Activated T-cell treated with anti-CD3 and anti-CD28 coated beads, Interleukin-2, amount 50 U/mL, for 4 hours (primary cell): ENCODE measurements around the gene FHIT. TPM values are rescaled to one million over a fixed set of nuclear protein-coding genes. Genes with fewer than 3 reads are reported as not detected.

Experiments
- ATAC-seq, 2 donors: fragments of 200-7000 bp; cut with Tn5 transposase; one replicate each; pipeline ENCODE4 v1.10.0; 2021
- DNase-seq: peaks from one replicate; pipeline ENCODE4 v3.0.0-alpha.2; 2020
- H3K27me3 Mint-ChIP-seq: one replicate; pipeline ENCODE4 v1.8.0; 2021; ENCODE audit warnings: low read depth, mixed read lengths
- H3K36me3 Mint-ChIP-seq: one replicate; pipeline ENCODE4 v1.8.0; 2022; ENCODE audit warnings: mixed read lengths; ENCODE audit not compliant: insufficient read depth
- H3K4me1 Mint-ChIP-seq: one replicate; pipeline ENCODE4 v1.8.0; 2021; ENCODE audit warnings: low read depth, mixed read lengths
- H3K4me3 Mint-ChIP-seq: one replicate; pipeline ENCODE4 v1.8.0; 2021; ENCODE audit warnings: mild to moderate bottlenecking, moderate library complexity, mixed read lengths
- H3K9me3 Mint-ChIP-seq: one replicate; pipeline ENCODE4 v1.8.0; 2021; ENCODE audit warnings: mixed read lengths
- total RNA-seq, 3 donors: library from RNA; stranded (reverse); gene quantifications; one replicate each; pipeline ENCODE4 v1.2.1, GENCODE V29; 2021

FHIT gene
- total RNA-seq, 3 donors from 2014 or later, result 0.66 to 5.5 (median 2.4) TPM

DNA sequence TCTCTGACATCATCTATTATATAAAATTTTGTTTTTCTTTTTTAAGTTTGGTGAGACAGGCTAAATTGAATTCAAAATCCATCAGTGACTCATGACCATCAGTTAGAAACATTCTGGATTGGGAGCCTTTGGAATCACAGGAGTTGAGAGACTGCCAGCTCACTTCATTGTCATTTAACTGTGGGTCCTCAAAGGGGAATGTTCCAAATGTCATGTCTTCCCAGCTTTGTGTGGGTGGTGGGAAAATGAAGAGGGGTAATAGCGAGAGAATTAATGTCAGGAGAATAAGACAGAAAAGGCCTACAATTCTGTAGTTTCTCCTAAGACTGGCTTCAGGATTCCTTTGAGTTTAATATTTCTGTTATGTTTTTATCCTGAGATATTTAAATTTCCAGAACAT, 1051.9 kb downstream of the FHIT start:
- Mint-ChIP-seq H3K27me3 (no peaks in the 10 kb centered on the region), H3K36me3 (no peaks in the 10 kb centered on the region), H3K4me3 (no peak overlapping the region), H3K9me3 (no peaks in the 10 kb centered on the region), H3K4me1 (no peaks in the 10 kb centered on the region)
- DNase-seq (no peak), ATAC-seq (no peak)

DNA sequence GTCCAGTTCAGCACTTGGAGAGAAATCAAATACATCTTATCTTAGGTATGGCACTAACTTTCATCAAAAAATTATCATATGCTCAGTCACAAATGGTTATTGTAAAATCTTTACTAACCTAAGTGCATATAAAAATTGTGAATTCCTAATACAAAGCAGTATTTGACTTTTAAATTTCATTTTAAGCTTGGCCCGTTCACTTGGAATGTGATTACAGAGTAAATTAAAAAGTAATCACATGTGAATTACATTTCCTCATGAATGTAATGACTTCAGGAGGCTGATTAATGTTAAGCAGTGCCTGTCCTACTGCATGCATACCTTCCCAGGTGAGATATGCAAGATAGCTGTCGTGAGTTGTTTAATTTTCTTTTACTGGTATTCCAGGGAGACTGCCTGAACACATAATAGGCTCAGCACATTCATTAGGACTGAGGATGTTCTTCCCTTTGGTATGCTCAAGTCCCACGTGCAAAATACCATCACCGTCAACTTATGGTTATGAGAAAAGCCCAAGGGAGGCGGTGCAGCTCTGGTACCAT, 1053.0 kb downstream of the FHIT start:
- no peak overlapping the region for H3K4me3 Mint-ChIP-seq
- no peaks in the 10 kb centered on the region for H3K4me1 Mint-ChIP-seq
- no peaks in the 10 kb centered on the region for H3K36me3 Mint-ChIP-seq
- no peaks in the 10 kb centered on the region for H3K27me3 Mint-ChIP-seq
- no peaks in the 10 kb centered on the region for H3K9me3 Mint-ChIP-seq
- no peak for ATAC-seq
- DNase-seq, result no peak

GRCh38 chr3:60192297-60193114, 1058.7 kb downstream of the FHIT start:
- Mint-ChIP-seq H3K4me3 (no peak overlapping the region), H3K4me1 (peaks cover 12% of the 10 kb centered on the region), H3K9me3 (no peaks in the 10 kb centered on the region)

GRCh38 chr3:60190073-60190472, 1061.2 kb downstream of the FHIT start:
- H3K36me3 Mint-ChIP-seq, result no peaks in the 10 kb centered on the region
- peaks cover 4% of the 10 kb centered on the region for H3K27me3 Mint-ChIP-seq
- H3K9me3 Mint-ChIP-seq, result no peaks in the 10 kb centered on the region
- DNase-seq (no peak), ATAC-seq (no peak)
- no peak overlapping the region for H3K4me3 Mint-ChIP-seq
- H3K4me1 Mint-ChIP-seq, result peaks cover 12% of the 10 kb centered on the region

More at GRCh38 chr3:60192297-60193114, 1058.7 kb downstream of the FHIT start:
- Mint-ChIP-seq H3K27me3 (no peaks in the 10 kb centered on the region), H3K36me3 (no peaks in the 10 kb centered on the region)
- ATAC-seq, result peak; percentile 75 to 83
- DNase-seq, result no peak

DNA sequence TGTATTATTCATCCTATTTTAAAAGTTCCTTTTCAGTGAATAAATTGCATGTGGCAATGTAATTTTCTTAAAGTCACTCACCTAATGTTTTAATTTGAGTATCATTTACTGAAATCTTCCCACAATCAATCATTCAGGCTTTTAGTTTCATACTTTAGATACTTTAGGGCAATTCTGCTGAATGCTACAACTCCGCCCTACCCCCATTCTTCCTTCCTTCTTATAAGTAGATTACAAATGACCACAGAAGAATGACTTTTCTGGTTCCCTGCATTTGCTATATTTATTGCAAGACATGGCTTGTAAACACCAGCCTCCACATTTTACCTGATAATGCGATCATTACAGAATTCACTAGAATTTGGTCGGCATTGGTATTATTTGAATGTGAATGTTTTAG, 1061.9 kb downstream of the FHIT start:
- no peaks in the 10 kb centered on the region for H3K9me3 Mint-ChIP-seq
- H3K36me3 Mint-ChIP-seq, result no peaks in the 10 kb centered on the region
- no peak for DNase-seq
- H3K4me3 Mint-ChIP-seq, result no peak overlapping the region
- peaks cover 12% of the 10 kb centered on the region for H3K4me1 Mint-ChIP-seq
- peaks cover 4% of the 10 kb centered on the region for H3K27me3 Mint-ChIP-seq
- no peak for ATAC-seq

DNA sequence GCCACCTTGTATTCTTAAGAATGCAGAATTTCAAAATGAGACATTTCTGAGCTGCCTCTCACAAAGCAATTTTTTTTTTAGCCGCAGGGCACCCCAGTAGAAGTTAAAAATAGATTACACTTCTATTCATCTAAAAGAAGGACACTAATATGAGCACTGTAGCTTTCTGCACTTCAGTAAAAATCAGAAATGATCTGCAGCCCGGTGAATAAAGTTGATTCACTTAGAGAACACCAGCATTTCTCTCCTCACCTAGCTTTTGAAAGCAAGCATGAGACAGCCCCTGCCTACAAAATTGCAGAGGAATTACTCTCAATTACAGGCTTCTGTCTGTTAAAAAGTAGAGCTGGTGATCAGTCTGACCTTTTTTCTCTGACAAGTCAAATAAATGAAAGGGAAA, 1062.4 kb downstream of the FHIT start:
- H3K4me3 Mint-ChIP-seq, result no peak overlapping the region
- H3K36me3 Mint-ChIP-seq, result no peaks in the 10 kb centered on the region
- ATAC-seq, result no peak
- peaks cover 12% of the 10 kb centered on the region for H3K4me1 Mint-ChIP-seq
- no peak for DNase-seq
- peaks cover 4% of the 10 kb centered on the region for H3K27me3 Mint-ChIP-seq
- no peaks in the 10 kb centered on the region for H3K9me3 Mint-ChIP-seq

DNA sequence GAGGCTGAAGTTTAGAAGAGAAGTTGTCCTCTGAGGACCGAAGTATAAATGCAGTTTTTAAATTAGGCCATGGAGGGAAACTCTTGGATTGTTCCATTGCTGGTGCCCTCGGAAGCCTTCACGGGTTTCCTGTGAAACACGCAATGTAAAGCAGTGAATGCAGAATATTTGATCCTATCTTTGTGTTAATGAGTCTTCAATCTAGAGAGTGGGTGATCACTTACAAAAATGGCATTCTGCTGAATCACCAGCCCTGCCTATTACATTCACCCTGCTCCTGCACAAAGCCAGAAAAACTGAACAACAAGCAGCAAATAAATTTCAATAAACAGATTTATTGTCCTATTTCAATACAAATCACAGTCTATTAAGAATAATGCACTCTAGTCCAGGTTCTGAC, 1063.9 kb downstream of the FHIT start:
- Mint-ChIP-seq H3K27me3 (peaks cover 4% of the 10 kb centered on the region), H3K4me1 (peaks cover 5% of the 10 kb centered on the region), H3K9me3 (no peaks in the 10 kb centered on the region), H3K36me3 (no peaks in the 10 kb centered on the region), H3K4me3 (no peak overlapping the region)
- DNase-seq, result no peak
- no peak for ATAC-seq

GRCh38 chr3:60186359-60186758, 1064.9 kb downstream of the FHIT start:
- Mint-ChIP-seq H3K4me1 (peaks cover 4% of the 10 kb centered on the region), H3K27me3 (peaks cover 4% of the 10 kb centered on the region), H3K36me3 (no peaks in the 10 kb centered on the region), H3K4me3 (no peak overlapping the region), H3K9me3 (no peaks in the 10 kb centered on the region)
- ATAC-seq (no peak), DNase-seq (no peak)

GRCh38 chr3:60185161-60185560, 1066.1 kb downstream of the FHIT start:
- peaks cover 4% of the 10 kb centered on the region for H3K27me3 Mint-ChIP-seq
- H3K4me1 Mint-ChIP-seq, result peaks cover 4% of the 10 kb centered on the region
- no peaks in the 10 kb centered on the region for H3K9me3 Mint-ChIP-seq
- ATAC-seq (no peak), DNase-seq (no peak)
- no peaks in the 10 kb centered on the region for H3K36me3 Mint-ChIP-seq
- no peak overlapping the region for H3K4me3 Mint-ChIP-seq

GRCh38 chr3:60182697-60183096, 1068.6 kb downstream of the FHIT start:
- Mint-ChIP-seq H3K4me1 (no peaks in the 10 kb centered on the region), H3K9me3 (no peaks in the 10 kb centered on the region)

DNA sequence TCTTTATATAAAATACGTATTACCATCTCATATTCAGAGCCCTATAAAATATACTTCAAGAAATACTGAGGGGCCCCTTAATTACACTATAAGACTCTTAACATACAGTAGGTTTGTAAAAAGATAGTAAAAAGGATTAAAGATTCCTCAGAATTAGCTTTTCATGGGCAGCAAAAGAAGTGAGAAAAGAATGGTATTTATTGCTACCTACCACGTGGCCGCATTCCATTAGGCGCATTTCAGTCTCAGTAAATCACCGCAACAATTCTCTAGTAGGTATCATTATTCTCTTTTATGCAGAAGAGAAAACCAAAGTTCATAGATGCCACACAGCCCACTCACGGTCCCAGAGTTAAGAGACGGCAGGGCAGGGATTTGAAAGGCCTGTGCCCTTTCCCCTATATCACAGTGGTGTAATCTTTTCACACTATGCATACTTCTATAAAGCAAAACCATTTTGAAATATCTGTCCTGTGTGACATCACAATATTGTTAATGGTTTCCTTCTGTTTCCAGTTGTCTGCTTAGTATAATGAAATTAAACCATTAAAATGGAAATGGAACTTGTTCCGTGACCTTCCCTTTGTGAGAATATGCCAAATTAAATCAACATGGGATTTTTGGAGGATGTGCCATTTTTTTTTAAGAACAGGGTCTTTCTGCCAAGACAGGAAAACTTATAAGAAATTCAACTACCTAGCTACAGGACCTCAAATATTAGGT, 1072.2 kb downstream of the FHIT start:
- Mint-ChIP-seq H3K27me3 (no peaks in the 10 kb centered on the region), H3K4me1 (no peaks in the 10 kb centered on the region), H3K9me3 (no peaks in the 10 kb centered on the region), H3K36me3 (no peaks in the 10 kb centered on the region), H3K4me3 (no peak overlapping the region)
- DNase-seq (no peak), ATAC-seq (no peak)

More at GRCh38 chr3:60182697-60183096, 1068.6 kb downstream of the FHIT start:
- peaks cover 4% of the 10 kb centered on the region for H3K27me3 Mint-ChIP-seq
- ATAC-seq (no peak), DNase-seq (no peak)
- no peaks in the 10 kb centered on the region for H3K36me3 Mint-ChIP-seq
- no peak overlapping the region for H3K4me3 Mint-ChIP-seq

- H3K36me3 Mint-ChIP-seq, result no peaks in the 10 kb centered on the region
- no peaks in the 10 kb centered on the region for H3K27me3 Mint-ChIP-seq
- H3K9me3 Mint-ChIP-seq, result no peaks in the 10 kb centered on the region
- DNase-seq, result no peak
- no peaks in the 10 kb centered on the region for H3K4me1 Mint-ChIP-seq
- no peak for ATAC-seq
- H3K4me3 Mint-ChIP-seq, result no peak overlapping the region
These were observed 1073.5 kb downstream of the FHIT start for GRCh38 chr3:60177726-60178125.

- H3K36me3 Mint-ChIP-seq, result no peaks in the 10 kb centered on the region
- ATAC-seq, result no peak
- DNase-seq, result no peak
- no peaks in the 10 kb centered on the region for H3K4me1 Mint-ChIP-seq
- no peak overlapping the region for H3K4me3 Mint-ChIP-seq
- H3K9me3 Mint-ChIP-seq, result no peaks in the 10 kb centered on the region
- H3K27me3 Mint-ChIP-seq, result no peaks in the 10 kb centered on the region
These were observed 1074.6 kb downstream of the FHIT start for GRCh38 chr3:60176614-60177013.

GRCh38 chr3:60175680-60176079, 1075.6 kb downstream of the FHIT start:
- Mint-ChIP-seq H3K27me3 (no peaks in the 10 kb centered on the region), H3K4me1 (peaks cover 1% of the 10 kb centered on the region), H3K36me3 (no peaks in the 10 kb centered on the region), H3K9me3 (no peaks in the 10 kb centered on the region), H3K4me3 (no peak overlapping the region)
- ATAC-seq (no peak), DNase-seq (no peak)

DNA sequence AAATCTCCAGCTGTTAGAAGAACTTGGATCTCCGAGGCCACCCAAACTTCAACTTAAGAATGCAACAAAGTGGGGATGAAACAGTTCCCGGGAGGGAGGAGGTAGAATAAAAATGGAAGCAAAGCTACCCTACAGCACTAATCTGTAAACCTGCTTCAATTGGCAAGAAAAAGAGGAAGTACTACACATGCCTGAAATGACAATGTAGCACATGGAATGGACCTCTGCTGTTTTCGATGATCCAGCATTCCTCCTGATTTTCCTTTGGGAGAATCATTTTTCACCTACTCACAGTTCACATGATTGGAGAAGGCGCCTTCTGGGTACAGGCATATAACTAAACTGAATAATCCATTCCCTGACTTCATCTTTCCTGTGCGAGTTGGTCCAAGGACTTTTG, 1081.5 kb downstream of the FHIT start:
- H3K36me3 Mint-ChIP-seq, result no peaks in the 10 kb centered on the region
- no peak for ATAC-seq
- H3K4me3 Mint-ChIP-seq, result no peak overlapping the region
- no peak for DNase-seq
- H3K4me1 Mint-ChIP-seq, result peaks cover 1% of the 10 kb centered on the region
- H3K27me3 Mint-ChIP-seq, result no peaks in the 10 kb centered on the region
- H3K9me3 Mint-ChIP-seq, result no peaks in the 10 kb centered on the region
